Panc1 (cell line): ENCODE results near the gene DDAH1. TPM values are rescaled to one million over a fixed set of nuclear protein-coding genes. Genes with fewer than 3 reads are reported as not detected.

Source experiments
- total RNA-seq: library from RNA; stranded (reverse); gene quantifications from one replicate; pipeline ENCODE4 v1.2.1, GENCODE V29; 2021; ENCODE audit not compliant: unreplicated experiment

DDAH1 gene
- total RNA-seq, 1 experiment from 2014 or later, result 85.4 TPM

Other genes starting within 250 kb of the DDAH1 start
- gene C1orf52, start 205.5 kb downstream of the DDAH1 start, total RNA-seq, result 51.6 TPM
- 69.9 TPM for gene BCL10, start 188.5 kb downstream of the DDAH1 start, total RNA-seq
- gene CCN1, start 115.6 kb upstream of the DDAH1 start, total RNA-seq, result 355 TPM
- 56.2 TPM for gene ZNHIT6, start 243.3 kb upstream of the DDAH1 start, total RNA-seq